Activated gamma-delta T cell treated with Interleukin-2 at 50 U/mL for 16 hours (primary cell): ENCODE measurements around the gene DMRT1.
"Not testable (repeated sequence)": the region's sequence is repeated elsewhere in the genome, so short reads cannot be mapped to it uniquely, and the experiment has no call there.

Experiments
- DNase-seq: peaks from one replicate; pipeline ENCODE4 v3.0.0-alpha.2; 2020

Gene DMRT1

DNA sequence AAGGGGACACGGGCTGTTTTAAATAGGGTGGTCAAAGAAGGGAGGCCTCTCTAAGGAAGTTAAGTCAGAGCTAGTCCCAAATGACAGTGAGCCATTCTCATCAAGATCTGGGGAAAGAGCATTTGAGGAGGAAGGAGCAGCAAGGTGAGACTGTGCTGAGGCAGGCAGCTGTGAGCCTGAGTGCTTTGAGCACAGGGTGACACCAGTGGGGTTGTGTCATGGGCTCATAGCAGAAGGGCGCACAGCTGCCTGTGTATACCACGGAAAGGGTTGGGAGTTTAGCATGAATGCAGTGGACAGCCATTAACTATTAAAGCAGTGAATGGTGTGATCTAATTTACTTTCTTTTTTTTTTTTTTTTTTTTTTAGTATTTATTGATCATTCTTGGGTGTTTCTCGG lies 19.2 kb downstream of the DMRT1 start:
- DNase-seq = no peak

DNA sequence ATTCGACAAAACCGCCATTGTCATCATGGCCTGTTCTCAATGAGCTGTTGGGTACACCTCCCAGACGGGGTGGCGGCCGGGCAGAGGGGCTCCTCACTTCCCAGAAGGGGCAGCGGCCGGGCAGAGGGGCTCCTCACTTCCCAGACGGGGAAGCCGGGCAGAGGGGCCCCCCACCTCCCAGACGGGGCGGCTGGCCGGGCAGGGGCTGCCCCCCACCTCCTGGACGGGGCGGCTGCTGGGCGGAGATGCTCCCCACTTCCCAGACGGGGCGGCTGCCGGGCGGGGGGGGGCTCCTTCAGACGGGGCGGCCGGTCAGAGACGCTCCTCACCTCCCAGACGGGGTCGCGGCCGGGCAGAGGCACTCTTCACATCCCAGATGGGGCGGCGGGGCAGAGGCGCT lies 20.0 kb downstream of the DMRT1 start:
- DNase-seq = not testable (repeated sequence)

DNA sequence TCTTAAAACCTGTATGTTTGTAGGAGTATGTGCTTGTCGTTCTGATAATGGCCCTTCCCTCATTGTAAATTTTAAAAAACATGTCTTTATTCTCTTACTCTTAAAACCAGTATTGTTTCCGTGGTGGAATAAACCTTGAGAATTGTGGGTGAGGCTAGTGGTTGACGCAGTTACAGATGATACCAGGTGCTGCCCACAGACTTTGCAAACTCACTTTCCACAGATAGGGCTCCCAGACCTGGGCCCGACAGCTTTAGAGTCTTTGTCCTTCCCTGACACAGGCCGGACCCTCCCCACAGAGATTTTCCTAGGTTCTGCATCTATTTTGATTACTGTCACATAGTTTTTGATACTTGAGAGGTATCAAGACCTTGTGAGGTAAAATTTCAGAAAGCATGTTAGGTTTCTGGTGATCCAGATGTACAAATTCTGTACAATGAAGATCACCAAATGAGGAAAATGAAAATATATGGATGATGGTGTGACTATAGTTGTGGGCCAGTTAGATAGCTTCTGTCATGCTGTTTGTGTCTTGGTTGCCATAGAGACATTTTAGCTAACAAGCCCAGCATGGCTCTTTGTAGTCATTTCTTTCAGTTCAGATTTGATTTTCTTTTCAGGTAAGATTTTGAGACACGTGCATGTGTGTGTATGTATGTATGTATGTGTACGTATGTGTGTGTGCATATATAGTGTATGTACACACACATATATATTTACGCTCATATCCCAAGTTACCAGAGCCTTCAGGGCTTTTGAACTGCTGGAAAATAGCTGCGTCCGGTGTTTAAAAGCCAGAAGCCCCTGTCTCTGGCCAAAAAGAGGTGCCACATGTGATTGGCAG lies 33.8 kb downstream of the DMRT1 start:
- no peak for DNase-seq

DNA sequence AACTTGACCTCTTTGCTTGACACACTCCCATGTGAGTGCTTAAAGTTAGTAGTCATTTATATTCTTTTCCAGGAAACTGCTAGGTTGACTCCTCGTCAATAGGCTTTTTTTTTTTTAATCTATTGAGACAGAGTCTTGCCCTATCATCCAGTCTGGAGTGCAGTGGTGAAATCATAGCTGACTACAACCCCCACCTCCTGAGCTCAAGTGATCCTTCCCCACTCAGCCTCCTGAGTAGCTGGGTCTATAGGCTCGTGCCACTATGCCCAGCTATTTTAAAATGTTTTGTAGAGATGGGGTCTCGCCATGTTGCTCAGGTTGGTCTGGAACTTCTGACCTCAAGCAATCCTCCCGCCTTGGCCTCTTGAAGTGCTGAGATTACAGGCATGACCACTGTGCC lies 34.9 kb downstream of the DMRT1 start:
- DNase-seq = no peak

DNA sequence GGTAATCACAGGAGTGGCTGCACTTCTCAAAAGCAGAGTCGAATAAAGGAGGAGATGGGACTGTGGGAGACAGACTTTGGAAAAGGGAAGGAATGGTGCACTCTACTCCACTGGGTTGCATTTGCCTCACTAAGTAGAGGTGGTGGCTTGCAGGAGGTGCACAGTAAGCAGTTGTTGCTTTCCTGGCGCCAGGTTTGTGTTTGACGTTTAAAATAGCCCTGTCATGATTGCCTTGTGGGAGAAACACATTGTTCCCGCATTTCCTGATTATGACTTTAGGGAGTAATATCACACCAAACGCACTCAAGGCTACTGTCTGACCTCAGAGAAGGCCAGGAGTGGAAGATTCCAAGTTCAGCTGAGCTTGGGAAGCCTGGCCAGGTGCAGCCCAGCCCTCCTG lies 36.7 kb downstream of the DMRT1 start:
- DNase-seq = no peak

DNA sequence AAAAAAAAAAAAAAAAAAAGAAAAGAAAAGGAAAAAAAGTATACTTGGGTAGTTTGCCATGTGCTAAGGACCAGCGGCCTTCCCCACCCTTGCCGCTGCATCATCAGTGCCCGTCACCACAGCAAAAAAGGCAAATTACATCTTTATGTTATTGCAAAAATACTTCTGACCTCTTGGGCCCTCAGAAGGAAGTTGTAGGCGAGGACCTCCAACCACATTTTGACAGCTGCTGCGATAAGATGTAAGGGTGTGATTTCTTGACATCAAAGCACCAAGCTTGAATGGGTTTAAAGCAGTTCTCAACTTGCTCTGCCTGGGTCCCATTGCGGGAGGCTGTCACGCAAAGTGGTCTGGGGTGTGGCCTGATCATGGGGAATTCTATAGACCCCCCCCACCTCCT lies 39.2 kb downstream of the DMRT1 start:
- no peak for DNase-seq

DNA sequence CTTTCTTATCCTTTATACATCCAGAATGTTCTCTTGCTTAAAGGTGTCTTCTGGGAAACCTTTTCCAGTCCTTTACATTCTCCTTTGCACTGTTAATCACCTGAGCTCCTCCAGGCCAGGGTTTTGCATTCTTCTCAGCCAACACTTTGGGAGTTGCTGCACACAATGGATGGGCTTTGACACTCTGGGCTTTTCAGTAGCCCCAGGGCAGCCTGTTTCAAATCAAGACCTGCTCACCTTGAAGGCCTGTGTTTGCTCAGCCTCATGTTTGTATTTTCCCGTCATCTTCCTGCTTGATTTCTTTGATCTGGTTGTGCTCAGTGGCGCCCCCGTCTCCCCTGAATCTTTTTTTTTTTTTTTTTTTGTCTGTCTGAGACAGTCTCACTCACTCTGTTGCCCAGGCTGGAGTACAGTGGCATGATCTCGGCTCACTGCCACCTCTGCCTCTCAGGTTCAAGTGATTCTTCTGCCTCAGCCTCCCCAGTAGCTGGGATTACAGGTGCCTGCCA lies 41.0 kb downstream of the DMRT1 start:
- no peak for DNase-seq

DNA sequence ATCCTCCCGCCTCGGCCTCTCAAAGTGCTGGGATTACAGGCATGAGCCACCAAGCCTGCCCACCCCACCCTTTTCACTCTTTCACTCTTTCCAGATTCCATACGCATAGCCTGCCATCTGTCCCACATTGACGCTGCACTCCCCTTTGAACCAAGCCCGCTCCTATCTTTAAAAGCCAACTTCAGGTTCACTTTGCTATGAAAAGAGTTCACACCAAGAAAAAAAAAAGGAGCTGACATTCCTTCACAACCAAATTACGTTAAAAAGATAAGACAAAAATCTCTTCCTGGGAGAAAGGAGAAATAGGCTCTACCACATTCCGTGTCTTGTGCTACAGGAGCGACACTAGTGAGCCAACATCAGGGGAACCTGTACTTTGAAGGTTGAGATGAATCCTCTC lies 41.5 kb downstream of the DMRT1 start:
- no peak for DNase-seq

DNA sequence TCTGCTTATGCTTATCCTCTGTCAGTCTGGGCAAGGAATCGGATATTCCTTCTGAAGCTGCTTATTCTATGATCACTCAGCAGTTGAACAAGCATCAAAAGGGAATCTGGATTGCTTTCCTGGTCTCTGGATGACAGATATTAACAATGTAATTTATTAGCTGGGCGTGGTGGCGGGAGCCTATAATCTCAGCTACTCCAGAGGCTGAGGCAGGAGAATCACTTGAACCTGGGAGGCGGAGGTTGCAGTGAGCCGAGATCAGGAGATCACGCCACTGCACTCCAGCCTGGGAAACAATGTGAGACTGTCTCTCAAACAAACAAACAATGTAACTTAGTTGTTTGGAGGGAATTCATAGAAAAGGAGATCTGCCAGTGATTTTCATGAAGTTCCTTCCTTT lies 45.4 kb downstream of the DMRT1 start:
- no peak for DNase-seq

DNA sequence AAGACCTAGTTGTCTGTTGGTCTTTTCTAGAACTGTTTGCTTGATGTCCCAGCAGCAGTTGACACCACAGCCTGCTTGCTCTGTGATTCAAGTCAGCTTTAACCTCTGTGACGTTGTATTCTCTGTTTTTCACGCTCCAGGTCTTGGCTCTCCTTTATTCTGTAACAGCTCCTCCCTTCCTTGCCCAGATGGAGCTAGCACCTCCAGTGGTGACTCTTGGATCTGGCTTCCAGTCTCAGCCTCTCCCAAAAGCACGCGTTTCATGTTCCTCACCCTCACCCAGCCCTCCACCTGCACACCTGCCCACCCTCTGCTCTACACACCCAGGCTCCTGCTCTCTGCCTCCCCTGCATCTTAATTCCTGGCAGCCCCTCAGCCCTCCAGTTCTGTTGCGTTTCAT lies 50.6 kb downstream of the DMRT1 start:
- no peak for DNase-seq

DNA sequence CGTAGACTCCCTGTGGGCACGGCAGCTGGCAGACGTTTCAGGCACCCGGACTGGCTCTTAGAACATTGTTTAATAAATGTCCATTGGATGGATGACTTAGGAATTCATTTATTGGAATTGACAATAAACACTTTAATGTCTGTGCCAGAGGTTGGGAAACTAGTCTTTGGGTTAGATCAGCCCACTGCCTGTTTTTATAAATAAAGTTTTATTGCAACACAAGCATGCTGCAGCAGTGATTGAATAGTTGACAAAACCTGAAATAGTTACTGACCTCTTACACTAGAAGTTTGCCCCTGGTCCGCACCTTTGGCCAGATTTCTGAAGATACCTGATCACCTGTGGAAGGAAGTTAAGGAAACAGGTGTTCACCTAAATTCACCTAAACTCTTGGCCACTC lies 51.6 kb downstream of the DMRT1 start:
- no peak for DNase-seq

DNA sequence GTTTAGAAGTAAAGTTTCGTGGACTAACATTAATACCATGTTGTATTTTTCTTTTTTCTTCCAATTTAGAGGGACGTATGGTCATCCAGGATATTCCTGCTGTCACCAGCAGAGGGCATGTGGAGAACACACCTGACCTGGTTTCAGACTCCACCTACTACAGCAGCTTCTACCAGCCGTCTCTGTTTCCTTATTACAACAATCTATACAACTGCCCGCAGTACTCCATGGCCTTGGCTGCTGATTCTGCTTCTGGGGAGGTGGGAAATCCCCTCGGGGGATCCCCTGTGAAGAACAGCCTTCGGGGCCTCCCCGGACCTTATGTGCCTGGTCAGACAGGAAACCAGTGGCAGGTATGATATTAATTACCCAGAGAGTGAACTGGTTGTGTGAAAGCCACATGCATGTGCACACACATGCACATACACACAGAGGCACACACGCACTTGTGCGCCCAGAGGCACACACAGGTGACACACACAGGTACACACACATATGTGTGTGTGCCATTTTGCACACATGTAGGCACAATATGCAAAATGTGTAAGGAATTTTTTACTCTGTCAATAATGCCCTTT lies 52.4 kb downstream of the DMRT1 start:
- peak; percentile 21 for DNase-seq

DNA sequence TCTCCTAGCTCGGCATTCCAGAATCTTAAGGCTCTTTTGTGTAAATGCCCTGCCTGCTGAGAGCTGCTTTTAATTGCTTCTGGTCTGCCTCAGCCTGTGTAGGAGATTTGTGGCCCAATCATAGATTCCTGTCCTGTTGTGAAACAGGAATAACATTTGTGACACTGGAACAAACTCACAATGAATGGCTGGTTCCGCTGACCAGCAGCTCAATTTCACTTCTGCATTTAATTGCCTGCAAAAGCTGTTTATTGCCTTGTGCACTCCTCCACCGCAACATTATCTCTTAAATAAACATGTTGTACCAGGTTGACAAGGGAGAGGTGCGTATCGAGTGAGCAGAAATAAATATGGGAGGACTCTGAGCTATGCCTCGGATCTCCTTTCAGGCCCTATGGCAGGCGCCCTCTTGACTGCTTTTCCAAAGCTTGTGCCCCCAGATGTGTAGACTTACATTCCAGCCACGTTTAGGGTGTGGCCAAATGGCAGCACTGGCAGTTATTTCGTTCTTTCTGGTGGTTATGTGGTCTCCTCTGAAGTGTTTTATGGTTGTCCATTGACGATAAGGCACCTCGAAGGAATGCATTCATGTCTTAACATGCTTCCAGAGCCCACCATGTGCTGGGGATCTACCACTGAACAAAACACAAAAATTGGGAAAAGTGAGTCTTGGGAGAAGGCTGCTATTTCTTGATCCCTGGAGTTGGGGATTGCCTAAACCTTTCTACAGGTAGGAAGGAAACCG lies 58.1 kb downstream of the DMRT1 start:
- no peak for DNase-seq

DNA sequence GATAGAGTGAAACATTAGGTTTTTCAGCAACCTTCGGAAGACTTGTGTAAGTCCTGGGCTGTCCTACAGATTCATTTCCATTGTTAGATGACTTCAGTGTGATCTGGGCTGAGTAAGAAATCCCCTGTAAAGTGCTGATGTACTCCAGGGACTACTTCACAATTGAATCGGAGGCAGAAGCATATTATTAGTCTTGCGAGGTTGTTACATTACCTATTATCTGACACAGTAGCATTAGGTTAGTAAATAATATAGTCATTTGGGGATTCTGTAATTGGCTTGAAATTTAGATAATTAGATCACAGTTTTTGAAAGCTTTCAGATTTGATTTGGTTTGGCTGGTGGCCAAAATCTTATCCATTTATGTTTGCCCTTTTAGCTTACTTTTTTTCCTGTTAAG lies 62.4 kb downstream of the DMRT1 start:
- no peak for DNase-seq

DNA sequence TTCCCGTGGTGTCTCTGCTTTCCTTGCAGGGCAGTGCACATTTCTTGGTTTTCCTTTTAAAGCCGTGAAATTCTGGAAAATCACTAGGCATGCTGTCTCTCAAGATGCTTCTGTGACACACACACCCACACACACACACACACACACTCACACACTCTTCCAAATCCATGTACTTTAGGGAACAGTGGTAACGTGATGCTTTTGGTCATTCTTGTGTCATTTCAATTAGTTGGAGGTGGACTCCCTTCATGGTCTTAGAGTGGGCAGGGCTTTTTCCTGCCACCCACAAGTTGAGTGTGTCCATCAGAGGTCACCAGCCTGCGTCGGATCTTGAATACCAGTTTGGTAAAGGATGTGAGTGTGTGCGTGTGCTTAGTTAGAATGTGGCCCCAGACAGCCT lies 64.4 kb downstream of the DMRT1 start:
- DNase-seq = no peak

DNA sequence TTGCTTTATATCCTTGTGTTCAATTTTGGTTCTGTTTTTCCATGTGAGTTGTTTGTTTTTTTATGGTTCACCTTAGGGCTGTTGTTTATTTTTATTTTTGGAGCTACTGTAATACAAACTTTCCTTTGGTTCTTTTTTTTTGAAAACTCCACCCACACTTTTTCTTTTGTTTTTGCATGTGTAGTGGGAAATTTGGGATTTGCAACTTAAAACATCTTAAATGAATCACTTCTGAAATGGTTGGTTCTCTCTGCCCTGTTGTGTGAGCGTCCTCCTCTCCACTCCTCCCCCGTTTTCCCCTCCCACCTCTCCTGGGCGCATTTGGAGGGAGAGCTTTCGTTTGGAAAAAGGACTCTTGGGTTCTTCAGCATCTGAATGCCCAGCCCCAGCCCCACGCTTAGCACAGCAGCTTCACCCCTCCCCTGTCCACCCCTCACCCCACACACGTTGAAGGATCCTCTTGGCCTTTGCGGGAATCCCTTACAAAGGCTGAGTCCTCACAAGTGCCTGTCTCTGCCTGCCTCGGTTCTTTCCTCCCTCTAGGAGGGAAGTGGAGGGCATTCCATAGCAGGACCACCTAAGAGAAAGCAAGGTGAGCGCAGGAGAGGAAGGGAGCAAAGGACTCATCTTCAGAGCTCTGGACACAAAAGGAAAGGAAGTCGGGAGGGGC lies 67.2 kb downstream of the DMRT1 start:
- no peak for DNase-seq

DNA sequence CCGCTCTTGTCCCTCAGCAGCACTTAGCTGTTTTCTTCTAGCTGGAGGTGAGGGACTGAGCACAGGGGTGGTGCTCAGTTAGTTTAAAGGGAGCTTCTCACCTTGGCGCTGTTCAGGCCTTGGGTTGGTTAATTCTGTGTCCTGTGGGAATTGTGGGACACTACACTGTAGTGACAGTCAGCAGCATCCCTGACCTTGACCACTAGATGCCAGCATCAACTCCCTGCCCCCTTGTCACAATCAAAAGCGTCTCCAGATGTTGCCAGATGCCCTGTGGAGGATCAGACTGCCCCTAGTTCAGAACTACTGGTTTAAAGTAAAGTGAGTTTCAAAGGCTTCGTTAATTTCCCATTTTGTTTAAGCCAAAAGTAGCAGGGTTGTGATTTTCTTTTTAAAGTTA lies 69.5 kb downstream of the DMRT1 start:
- DNase-seq = no peak

DNA sequence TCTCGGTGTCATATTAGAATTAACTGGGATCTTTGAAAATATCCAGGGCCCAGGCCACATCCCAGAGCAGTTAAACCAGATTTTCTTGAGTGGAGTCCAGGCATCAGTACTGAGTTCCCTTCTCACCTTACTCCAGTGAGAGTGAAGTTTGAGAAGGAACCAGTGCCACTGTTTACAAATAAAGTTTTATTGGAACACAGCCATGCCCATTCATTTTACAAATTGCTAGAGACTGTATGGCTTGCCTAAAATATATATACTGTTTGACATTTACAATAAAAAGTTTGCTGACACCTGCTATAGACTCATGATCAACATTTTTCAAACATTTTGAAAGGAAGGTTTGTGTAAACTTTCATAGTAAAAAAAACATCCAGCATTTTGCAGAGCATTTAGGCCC lies 71.3 kb downstream of the DMRT1 start:
- no peak for DNase-seq

DNA sequence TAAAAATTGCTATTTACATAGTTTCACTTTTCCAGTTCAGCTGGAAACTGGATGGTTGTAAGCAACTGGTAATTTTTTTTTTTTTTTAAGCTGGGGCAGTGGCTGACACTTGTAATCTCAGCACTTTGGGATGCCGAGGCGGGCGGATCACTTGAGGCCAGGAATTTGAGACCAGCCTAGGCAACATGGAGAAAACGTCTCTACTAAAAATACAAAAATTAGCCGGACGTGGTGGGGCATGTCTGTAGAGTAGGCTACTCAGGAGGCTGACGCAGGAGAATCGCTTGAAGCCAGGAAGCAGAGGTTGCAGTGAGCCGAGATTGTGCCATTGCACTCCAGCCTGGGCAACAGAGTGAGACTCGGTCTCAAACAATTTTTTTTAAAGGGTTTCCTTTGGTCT lies 72.0 kb downstream of the DMRT1 start:
- DNase-seq = not testable (repeated sequence)

DNA sequence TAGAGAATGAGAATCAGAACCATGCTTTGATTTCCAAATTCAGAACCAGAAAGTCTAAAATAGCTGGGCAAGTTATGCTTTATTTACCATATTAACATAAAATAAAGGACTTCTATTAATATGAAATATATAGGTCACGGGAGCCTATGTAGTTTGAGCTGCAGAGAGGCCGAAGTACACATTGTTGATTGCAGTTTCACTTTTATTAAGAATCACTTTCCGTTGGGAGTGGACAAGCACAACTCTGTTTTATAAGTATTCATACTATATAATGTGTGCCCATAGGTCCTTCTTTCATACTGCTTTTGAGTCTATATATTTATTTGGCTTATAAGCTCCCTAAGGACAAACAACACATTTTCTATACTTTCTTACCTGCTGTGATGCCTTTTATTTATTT lies 76.2 kb downstream of the DMRT1 start:
- no peak for DNase-seq

DNA sequence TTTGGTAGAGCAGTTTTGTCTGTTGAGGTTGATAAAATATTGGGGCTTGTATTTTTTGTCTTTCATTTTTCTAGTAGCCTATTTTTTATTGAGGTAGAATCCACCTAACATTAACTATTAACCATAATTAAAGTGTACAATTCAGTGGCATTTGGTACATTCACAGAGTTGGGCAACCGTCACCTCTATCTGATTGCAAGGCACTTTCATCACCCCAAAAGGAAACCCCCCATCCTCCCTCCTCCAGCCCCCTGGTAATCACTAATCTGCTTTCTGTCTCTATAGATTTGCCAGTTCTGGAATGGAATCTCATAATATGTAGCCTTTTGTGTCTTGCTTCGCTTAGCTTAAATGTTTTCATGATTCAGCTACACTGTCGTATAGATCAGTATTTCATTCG lies 79.4 kb downstream of the DMRT1 start:
- DNase-seq = no peak

DNA sequence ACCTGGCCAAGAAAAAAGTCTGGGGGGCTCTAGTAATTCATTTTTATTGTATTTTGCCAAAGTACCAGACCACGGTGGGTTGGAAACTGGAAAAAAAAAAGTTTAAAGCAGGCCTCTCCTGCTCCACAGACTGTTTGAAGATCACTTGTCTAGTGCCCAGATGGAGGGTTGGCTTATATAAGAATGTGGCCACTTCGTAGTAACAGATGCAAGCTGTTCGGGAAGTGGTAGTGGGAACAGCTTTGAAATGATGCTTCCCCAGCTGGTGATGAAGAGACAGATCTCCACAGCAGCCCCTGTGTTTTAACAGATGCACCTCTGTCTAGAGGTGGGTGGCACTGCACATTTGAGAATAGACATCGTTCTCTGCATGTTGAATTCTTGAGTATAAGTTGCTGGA lies 80.7 kb downstream of the DMRT1 start:
- DNase-seq = no peak

DNA sequence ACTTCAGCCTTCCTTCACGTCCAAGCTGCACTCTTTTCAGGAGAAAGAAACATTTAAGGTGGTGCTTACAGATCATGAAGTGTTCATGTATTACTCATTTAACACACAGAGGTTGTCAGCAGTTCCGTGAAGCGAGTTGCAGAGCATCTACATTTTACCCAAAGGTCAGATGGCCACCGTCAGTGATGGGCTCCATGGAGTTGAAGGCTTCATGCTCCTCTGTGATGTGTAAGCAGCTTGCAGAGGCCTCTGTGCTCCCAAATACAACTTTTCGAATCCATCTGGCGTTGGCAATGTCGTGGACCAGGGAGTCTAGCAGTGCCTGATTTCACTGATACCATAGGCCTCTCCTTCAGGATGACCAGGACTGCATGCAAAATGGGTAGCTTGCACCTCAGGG lies 81.2 kb downstream of the DMRT1 start:
- DNase-seq = no peak
